Measurements from ENCODE around the gene CCL21.

- TF ChIP-seq CTCF (IDR thresholded peaks at IDR 0.05 in 4 of 5, conservative IDR thresholded peaks at IDR 0.05 in 1 of 5) (no peak), POLR2A (IDR thresholded peaks at IDR 0.05) (no peak)
Observed at GRCh38 chr9:34741628-34742027, 31.7 kb upstream of the CCL21 start.
